ENCODE data around the gene RELL2. TPM values are rescaled to one million over a fixed set of nuclear protein-coding genes. Genes with fewer than 3 reads are reported as not detected.

The RELL2 gene
- total RNA-seq, 1 donor from 2014 or later, result 6.1 TPM

DNA sequence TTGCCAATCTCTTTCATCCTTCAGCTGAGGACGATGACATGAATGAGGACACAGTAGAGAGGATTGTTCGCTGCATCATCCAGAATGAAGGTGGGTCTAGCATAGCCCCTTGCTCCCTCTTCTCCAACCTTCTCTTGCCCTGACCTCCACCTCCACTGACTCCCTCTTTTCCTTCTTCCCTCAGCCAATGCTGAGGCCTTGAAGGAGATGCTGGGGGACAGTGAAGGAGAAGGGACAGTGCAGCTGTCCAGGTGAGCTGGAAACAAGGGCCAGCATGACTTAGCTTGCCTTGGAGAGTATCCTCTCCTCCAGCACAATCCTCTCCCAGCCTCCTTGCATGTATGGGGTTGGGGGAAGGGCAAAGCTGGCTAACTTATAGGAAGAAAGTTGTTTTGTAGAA, 2.0 kb downstream of the RELL2 start:
- Histone ChIP-seq H3K36me3 (peaks cover 4% of the 10 kb centered on the region), H3K9me3 (no peaks in the 10 kb centered on the region), H3K27ac (no peak overlapping the region), H3K27me3 (no peaks in the 10 kb centered on the region), H3K4me3 (no peak overlapping the region), H3K4me1 (peaks cover 20% of the 10 kb centered on the region)
- ATAC-seq, result no peak
- TF ChIP-seq, protein P1, sequence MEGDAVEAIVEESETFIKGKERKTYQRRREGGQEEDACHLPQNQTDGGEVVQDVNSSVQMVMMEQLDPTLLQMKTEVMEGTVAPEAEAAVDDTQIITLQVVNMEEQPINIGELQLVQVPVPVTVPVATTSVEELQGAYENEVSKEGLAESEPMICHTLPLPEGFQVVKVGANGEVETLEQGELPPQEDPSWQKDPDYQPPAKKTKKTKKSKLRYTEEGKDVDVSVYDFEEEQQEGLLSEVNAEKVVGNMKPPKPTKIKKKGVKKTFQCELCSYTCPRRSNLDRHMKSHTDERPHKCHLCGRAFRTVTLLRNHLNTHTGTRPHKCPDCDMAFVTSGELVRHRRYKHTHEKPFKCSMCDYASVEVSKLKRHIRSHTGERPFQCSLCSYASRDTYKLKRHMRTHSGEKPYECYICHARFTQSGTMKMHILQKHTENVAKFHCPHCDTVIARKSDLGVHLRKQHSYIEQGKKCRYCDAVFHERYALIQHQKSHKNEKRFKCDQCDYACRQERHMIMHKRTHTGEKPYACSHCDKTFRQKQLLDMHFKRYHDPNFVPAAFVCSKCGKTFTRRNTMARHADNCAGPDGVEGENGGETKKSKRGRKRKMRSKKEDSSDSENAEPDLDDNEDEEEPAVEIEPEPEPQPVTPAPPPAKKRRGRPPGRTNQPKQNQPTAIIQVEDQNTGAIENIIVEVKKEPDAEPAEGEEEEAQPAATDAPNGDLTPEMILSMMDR (IDR thresholded peaks at IDR 0.05), result no peak
- DNase-seq, result no peak
- intact Hi-C loops (cut with DNase I), result no loop called here

DNA sequence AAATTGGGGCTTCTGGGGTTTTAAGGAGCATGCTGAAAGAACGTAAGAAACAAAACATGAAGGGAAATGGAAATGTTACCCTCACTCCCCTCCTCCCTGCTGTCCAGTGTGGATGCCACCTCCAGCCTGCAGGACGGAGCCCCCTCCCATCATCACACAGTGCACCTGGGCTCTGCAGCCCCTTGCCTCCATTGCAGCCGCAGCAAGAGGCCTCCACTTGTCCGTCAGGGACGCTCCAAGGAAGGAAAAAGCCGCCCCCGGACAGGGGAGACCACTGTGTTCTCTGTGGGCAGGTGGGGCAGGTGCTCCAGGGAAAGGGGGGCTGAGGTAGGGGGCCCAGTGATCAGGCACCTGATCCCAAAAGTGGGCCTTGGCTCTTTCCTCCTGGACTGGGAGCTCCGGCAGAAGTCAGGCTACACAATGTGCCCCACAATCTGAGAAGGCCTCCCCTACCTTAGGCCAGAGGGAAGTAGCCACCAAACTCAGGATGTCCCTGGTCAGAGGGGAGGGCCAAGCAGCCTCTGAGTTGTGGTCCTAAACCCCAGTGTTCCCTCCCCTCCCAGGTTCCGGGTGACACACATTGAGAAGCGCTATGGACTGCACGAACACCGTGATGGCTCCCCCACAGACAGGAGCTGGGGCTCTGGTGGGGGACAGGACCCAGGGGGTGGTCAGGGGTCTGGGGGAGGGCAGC, 2.7 kb downstream of the RELL2 start:
- H3K4me1 ChIP-seq, result peaks cover 16% of the 10 kb centered on the region
- peaks cover 9% of the 10 kb centered on the region for H3K36me3 ChIP-seq
- TF ChIP-seq, protein P1 (IDR thresholded peaks at IDR 0.05), result no peak
- H3K9me3 ChIP-seq, result no peaks in the 10 kb centered on the region
- H3K4me3 ChIP-seq, result no peak overlapping the region
- ATAC-seq (no peak), DNase-seq (no peak)
- H3K27ac ChIP-seq, result no peak overlapping the region
- H3K27me3 ChIP-seq, result no peaks in the 10 kb centered on the region
- intact Hi-C loops (cut with DNase I), result no loop called here

DNA sequence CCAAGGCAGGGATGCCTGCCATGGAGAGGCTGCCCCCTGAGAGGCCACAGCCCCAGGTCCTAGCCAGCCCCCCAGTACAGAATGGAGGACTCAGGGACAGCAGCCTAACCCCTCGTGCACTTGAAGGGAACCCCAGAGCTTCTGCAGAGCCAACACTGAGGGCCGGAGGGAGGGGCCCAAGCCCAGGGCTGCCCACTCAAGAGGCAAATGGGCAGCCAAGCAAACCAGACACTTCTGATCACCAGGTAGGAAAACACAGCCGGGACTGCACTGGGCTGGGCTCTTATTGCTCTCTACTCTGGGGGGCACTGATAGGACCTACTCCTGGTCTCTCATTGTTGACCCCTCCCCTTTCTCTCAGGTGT, 3.2 kb downstream of the RELL2 start:
- intact Hi-C loops (cut with DNase I), result no loop called here
- TF ChIP-seq, protein P1 (IDR thresholded peaks at IDR 0.05), result no peak
- Histone ChIP-seq H3K36me3 (peaks cover 12% of the 10 kb centered on the region), H3K4me1 (peaks cover 14% of the 10 kb centered on the region), H3K9me3 (no peaks in the 10 kb centered on the region), H3K4me3 (no peak overlapping the region), H3K27ac (no peak overlapping the region), H3K27me3 (no peaks in the 10 kb centered on the region)
- no peak for ATAC-seq
- DNase-seq, result no peak

DNA sequence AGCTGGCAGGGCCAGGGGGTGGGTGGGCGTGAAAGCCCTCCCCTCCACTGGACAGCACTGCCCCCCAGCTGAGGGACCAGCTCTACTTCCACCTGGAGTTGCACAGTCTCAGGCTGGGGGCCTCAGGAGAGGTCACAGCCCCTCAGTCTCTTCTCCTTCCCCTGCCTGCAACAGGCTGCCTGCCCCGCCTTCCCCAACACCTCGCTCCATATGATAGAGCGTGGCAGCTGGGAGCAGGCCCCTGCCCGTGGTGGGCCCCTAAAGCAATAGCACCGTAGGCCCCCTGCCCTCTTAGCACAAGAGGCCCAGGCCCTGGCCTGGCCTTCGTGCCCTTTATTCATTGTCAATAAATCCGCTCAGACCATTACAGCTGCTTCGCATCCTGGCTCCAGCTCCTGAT, 3.9 kb downstream of the RELL2 start:
- no peak for DNase-seq
- TF ChIP-seq, protein P1 (IDR thresholded peaks at IDR 0.05), result no peak
- H3K9me3 ChIP-seq, result no peaks in the 10 kb centered on the region
- no peaks in the 10 kb centered on the region for H3K27me3 ChIP-seq
- no peak overlapping the region for H3K27ac ChIP-seq
- no peak for ATAC-seq
- peaks cover 11% of the 10 kb centered on the region for H3K4me1 ChIP-seq
- H3K4me3 ChIP-seq, result no peak overlapping the region
- intact Hi-C loops (cut with DNase I), result no loop called here
- H3K36me3 ChIP-seq, result peaks cover 12% of the 10 kb centered on the region

DNA sequence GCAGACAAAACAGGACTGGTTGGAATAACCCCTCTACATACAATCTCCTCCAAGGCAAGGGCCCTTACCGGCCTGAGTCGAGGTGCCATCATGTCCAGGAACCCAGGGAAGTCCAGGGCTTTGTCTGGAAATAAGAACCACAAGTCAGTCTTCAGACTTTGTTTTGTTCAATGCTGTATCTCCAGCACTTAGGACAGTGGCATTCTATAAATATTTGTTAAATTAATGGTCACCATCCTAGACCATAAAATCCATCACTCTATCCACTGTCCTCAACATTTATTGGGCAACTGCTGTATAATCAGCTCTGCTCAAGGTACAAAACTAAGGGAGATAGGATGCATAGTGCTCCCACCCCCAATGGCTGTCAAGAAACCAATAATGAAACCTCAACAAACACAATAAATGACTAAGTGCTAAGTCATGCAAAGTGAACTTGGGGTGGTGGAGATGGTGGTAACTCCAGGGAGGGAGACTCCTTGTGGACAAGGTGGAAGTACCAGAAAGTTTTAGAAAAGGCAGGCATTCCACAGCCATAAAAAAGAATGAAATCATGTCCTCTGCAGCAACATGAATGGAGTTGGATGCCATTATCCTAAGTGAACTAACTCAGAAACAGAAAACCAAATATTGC, 5.0 kb downstream of the RELL2 start:
- intact Hi-C loops (cut with DNase I), result no loop called here

More for the DNA sequence above, 5.0 kb downstream of the RELL2 start:
- H3K4me1 ChIP-seq, result peaks cover 6% of the 10 kb centered on the region
- H3K4me3 ChIP-seq, result no peak overlapping the region
- TF ChIP-seq, protein P1 (IDR thresholded peaks at IDR 0.05), result no peak
- no peak overlapping the region for H3K27ac ChIP-seq
- H3K36me3 ChIP-seq, result peaks cover 22% of the 10 kb centered on the region
- DNase-seq (no peak), ATAC-seq (no peak)
- no peaks in the 10 kb centered on the region for H3K9me3 ChIP-seq
- no peaks in the 10 kb centered on the region for H3K27me3 ChIP-seq
